Measurements from ENCODE around the gene LRP3. TPM values are rescaled to one million over a fixed set of nuclear protein-coding genes. Genes with fewer than 3 reads are reported as not detected.

LRP3 gene
- total RNA-seq, 4 donors from 2014 or later = 19.1 to 61.8 (median 28.3) TPM

- TF ChIP-seq CTCF (IDR thresholded peaks at IDR 0.05) = no peak
- ATAC-seq (ENCODE audit: low FRiP score) (no peak), DNase-seq (ENCODE audit: low spot score) (no peak)
These were observed 18.5 kb downstream of the LRP3 start for GRCh38 chr19:33212436-33213172.

GRCh38 chr19:33214596-33214995 is 20.5 kb downstream of the LRP3 start:
- ATAC-seq (ENCODE audit: low FRiP score) = no peak
- no peak for TF ChIP-seq CTCF (IDR thresholded peaks at IDR 0.05)
- DNase-seq (ENCODE audit: low spot score) = no peak

- ATAC-seq (ENCODE audit: low FRiP score) (no peak), DNase-seq (ENCODE audit: low spot score) (no peak)
- no peak for TF ChIP-seq CTCF (IDR thresholded peaks at IDR 0.05)
These were observed 21.5 kb downstream of the LRP3 start for GRCh38 chr19:33215438-33216197.

- no peak for DNase-seq (ENCODE audit: low spot score)
- ATAC-seq (ENCODE audit: low FRiP score) = no peak
- no peak for TF ChIP-seq CTCF (IDR thresholded peaks at IDR 0.05)
These were observed 22.2 kb downstream of the LRP3 start for GRCh38 chr19:33216198-33216830.

GRCh38 chr19:33217881-33218280 is 23.8 kb downstream of the LRP3 start:
- ATAC-seq (ENCODE audit: low FRiP score) = no peak
- DNase-seq (ENCODE audit: low spot score) = no peak
- no peak for TF ChIP-seq CTCF (IDR thresholded peaks at IDR 0.05)

- DNase-seq (ENCODE audit: low spot score) = no peak
- ATAC-seq (ENCODE audit: low FRiP score) = no peak
- TF ChIP-seq CTCF (IDR thresholded peaks at IDR 0.05) = no peak
These were observed 25.2 kb downstream of the LRP3 start for GRCh38 chr19:33219261-33219815.
